Activated naive CD4-positive, alpha-beta T cell (primary cell): ENCODE data around the gene GIGYF2.

Experiments used
- DNase-seq, 4 experiments: peaks; one replicate each; lab custom pipeline; 2025; lab: John Stamatoyannopoulos, UW

Gene GIGYF2

DNA sequence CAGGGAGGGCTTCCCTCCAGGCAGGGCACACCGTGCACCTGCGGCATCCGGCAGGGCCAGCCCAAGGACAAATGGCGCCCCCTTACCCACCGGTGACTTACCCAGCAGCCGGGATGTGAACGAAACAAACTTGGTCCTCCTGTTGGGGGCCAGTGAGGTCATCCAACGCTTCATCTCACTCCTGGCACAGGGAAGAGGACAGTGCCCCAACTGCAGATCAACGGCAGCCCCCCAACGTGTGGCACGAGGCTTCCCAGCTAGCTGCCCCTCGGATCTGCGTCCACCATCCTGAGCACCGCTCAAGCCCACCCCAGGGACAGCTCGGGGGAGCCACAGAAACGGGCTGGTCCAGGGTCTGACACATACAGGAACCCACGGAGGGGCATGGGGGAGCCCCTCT, 185.0 kb downstream of the GIGYF2 start:
- DNase-seq: no peak

DNA sequence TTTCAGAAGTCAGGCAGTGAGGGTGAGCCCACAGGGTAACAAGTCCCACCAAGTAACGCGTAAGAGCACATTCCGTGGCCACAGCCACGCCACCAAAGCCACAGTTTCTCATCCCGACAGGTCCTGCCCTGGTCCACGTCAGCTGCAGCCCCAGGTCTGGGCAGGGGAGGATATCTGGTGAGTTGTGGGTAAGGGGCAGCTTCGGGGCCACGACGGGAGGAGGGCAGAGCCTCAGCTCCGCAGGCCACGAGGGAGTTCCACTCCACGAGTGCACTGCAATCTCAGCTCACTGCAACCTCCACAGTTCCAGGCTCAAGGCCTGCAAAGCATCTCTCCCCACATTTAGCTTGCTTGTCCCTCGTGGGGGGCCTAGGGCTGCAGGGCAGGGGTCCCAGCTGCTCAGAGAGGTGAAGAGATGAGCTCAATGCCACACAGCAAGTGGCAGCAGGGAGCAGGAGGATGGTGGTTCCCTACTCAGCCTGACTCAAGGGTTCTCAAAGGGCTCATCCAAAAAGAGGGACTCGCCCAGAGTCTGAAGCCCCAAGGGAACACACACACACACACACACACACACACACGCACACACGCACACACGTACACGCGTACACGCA, 185.5 kb downstream of the GIGYF2 start:
- no peak for DNase-seq

DNA sequence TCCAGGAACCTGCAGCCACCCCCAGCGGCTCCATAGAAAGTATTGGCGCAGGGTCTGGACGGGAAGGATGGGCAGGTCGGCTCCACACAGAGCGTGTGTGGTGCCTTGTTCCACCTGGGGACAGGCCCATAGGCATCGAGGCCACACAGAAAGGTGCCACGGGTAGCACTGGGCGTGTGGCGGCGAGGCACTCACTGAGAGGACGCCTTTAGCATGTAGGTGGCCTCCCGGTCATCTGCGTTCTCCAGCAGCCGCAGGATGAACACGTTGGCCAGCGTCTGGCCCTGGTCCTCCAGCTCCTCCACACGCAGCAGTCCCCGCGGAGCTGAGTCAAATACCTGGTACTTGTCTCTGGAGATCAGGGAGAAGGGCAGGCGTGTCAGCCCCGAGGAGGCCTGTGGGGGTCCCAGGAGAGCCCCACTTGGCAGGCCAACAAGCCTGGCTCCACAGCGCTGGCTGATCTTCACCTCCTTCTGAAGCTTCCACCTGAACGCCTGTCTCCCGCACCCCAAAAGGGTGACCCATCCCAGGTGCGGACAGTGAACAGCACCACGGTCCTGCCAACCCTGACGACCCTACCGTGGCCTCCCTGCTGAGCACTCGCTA, 186.1 kb downstream of the GIGYF2 start:
- DNase-seq: no peak

- no peak for DNase-seq
These were observed 186.9 kb downstream of the GIGYF2 start for GRCh38 chr2:232884001-232884421.

DNA sequence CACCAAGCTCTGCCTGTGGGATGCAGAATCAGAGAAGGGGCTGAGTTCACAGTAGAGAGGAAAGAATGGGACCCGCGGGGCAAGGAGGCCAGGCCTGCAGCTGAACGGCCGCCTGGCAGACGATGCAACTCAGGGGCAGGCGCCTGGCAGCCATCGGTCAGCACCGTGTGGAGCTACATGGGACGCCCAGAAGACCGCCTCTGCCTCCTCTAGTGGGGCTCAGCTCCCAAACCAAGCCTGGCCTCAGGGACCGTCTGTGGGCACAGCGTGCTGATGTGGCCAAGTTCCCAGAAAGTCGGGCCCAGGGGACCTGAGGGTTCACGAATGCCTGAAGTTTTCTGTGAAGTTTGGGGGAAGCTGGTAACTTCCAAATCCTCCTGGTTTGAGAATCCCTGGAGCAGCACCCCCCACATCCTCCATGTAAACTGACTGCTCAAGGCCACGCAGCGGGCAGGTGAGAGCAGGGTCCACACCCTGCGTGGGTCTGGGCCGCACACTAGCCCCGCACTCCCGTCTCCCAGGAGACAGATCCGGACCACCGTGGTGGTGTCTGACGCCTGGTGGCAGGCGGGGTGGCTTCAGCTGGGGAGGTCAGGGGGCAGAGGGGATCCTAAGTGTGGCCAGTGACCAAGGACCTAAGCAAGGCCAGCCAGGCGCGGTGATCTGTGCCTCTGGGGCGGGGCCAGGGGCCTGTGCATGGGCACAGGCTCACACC, 187.6 kb downstream of the GIGYF2 start:
- DNase-seq: no peak

GRCh38 chr2:232885264-232885961, 188.3 kb downstream of the GIGYF2 start:
- no peak for DNase-seq

GRCh38 chr2:232886176-232886575, 189.0 kb downstream of the GIGYF2 start:
- DNase-seq: no peak

GRCh38 chr2:232886632-232887031, 189.5 kb downstream of the GIGYF2 start:
- DNase-seq: no peak

GRCh38 chr2:232887171-232887850, 190.2 kb downstream of the GIGYF2 start:
- DNase-seq: no peak

GRCh38 chr2:232888099-232888836, 191.1 kb downstream of the GIGYF2 start:
- no peak for DNase-seq

DNA sequence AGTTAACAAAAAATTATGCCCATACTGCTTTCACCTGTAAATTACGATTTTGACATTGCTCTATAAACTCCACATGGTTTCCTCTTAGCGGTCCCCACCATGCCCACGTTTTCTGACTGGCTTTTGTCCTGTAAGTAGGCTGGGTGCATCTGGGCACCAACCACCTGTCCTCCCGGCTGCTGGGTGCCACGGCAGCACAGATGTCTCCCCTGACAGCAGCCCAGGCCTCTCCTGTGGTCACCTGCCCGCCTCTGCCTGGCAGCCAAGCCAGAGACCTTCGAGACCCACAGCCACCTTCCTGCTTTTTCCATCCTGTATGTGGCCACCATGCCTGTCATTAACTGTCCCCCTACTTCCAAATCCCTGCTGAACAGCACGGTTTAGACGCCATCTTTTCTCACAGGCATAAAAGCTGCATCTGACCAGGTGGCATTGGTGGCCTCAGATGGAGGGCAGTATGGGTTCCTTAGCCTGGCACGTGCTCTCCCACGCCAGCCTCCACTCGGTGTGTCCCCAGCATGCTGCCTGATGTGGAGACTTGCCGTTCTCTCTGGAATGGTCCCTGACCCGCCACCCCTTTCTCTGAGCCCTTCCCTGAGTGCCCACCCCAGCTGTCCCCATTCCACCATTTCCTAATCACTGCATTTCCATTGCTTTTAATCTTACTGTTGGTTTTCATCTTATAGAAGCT, 191.9 kb downstream of the GIGYF2 start:
- DNase-seq: no peak

DNA sequence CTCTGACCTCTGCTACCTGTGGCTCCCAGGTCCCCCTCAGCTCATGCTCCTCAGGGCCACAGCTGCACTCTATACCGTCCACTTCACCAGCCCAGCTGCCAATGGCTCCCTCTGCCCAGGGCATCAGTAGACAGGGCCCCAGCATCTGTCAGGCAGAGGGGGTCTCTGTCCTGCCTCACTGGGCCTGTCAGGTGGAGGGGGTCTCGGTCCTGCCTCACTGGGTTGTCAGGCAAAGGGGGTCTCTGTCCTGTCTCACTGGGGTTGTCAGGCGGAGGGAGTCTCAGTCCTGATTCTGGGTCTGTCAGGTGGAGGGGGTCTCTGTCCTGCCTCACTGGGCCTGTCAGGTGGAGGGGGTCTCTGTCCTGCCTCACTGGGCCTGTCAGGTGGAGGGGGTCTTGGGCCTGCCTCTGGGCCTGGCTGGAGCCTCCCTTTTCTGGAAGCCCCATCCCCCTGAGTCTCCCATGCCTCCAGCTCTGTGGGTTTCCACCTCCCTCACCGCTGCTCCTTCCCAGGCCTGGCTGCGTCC, 192.8 kb downstream of the GIGYF2 start:
- DNase-seq: no peak

DNA sequence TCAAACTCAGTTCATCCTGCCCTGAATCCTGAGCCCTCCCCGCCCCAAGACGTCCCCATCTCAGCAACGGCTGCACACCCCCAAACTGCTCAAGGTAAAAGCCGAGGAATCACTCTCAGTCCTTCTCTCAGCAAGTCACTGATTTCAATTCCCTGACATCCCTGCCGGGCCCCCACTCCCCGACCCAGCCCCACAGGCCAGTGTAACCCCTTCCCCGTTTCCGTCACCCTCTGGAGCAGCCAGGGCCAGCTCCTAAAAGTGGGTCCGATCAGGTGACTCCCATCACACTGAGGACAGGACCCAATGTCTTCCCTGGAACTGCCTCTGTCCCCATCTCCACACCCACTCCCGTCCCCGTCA, 193.4 kb downstream of the GIGYF2 start:
- DNase-seq: no peak

GRCh38 chr2:232890896-232891601, 193.9 kb downstream of the GIGYF2 start:
- no peak for DNase-seq

DNA sequence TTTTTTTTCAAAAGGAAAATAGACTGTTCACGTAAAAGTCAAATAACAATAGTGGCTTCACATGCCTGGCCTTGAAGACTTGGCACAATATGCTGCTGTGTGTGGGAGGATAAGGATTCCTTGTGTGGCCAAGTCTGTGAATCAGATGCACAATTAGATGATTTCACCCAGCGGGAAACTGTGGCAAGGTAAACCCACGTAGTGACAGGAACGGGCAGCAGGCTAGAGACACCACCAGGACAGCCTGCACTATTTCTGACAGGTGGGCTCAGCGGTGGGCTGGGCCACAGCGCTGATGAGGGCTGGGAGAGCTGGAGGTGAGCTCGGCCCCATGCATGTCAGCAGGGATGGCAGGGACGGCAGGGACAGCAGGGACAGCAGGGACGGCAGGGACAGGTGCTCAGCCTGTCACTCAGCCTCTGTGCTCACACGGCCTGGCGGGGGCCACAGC, 194.5 kb downstream of the GIGYF2 start:
- DNase-seq: no peak

DNA sequence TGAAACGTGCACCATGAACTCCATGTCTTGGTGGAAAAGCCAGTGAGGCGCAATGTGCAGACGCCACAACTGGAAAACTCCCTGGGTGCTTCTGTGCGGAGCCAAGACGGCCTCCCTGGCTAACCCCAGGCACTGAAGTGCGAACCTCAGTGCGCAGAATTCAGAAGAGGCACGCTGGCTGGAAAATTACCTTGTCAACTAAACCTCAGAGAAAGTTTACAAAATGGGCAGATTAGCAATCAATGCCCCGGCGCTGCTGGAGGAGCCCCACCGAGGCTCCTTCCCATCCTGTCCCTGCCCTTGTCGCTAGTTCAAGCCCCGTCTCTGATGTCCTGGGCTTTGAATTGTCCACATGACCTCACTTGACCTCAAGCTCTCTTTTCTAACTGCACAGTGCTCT, 195.1 kb downstream of the GIGYF2 start:
- no peak for DNase-seq

GRCh38 chr2:232892843-232893242, 195.7 kb downstream of the GIGYF2 start:
- no peak for DNase-seq

- DNase-seq: no peak
These were observed 196.7 kb downstream of the GIGYF2 start for GRCh38 chr2:232893834-232894233.

GRCh38 chr2:232894251-232894650, 197.1 kb downstream of the GIGYF2 start:
- no peak for DNase-seq

DNA sequence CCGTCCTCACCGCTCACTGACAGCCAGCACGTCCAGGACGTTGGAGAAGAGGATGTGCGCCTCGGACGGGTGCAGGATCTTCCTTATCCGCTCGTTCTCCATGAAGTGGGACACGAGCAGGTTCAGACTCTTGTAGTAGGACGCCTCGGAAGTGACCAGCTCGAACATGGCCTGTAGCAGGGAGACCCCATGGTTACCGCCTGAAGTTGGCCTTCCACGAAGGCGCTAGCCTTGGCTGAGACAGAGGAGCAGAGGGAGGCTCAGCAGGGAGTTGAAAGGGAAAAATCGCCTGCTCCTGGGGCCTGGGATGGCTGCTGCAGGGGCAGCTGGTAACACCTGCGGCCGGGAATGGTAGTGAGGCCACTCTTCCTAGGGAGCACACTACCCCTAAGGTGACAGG, 197.6 kb downstream of the GIGYF2 start:
- no peak for DNase-seq
